GM23338 (cell line): Measurements from ENCODE around the gene HSDL2. TPM values are rescaled to one million over a fixed set of nuclear protein-coding genes. Genes with fewer than 3 reads are reported as not detected.

ENCODE experiments used
- ATAC-seq: fragments of 200-7000 bp; cut with Tn5 transposase; 3 replicates; pipeline ENCODE4 v1.9.1; 2020
- DNase-seq: peaks from one replicate; pipeline ENCODE4 v3.0.0-alpha.2; 2015; ENCODE audit warnings: low spot score
- H2AFZ ChIP-seq: fragments of 200-600 bp; sonication (generic); 2 replicates; pipeline ENCODE4 v1.8.0; 2016; ENCODE audit warnings: antibody characterized with exemption, mild to moderate bottlenecking, moderate library complexity
- H3F3A ChIP-seq: fragments of 200-600 bp; sonication (generic); replicated peaks from 2 replicates; pipeline ENCODE4 v1.8.0; 2017; ENCODE audit warnings: antibody characterized with exemption, mixed run types, low read depth
- H3K27ac ChIP-seq: fragments of 200-600 bp; sonication (generic); 2 replicates; pipeline ENCODE4 v1.6.1; 2016; ENCODE audit warnings: low read depth
- H3K27me3 ChIP-seq: fragments of 200-600 bp; sonication (generic); 2 replicates; pipeline ENCODE4 v1.8.0; 2016; ENCODE audit warnings: mild to moderate bottlenecking, mixed run types, moderate library complexity; ENCODE audit not compliant: insufficient read depth
- H3K36me3 ChIP-seq: fragments of 200-600 bp; sonication (generic); 2 replicates; pipeline ENCODE4 v1.8.0; 2016; ENCODE audit warnings: mild to moderate bottlenecking; ENCODE audit not compliant: insufficient read depth
- H3K4me1 ChIP-seq: fragments of 200-600 bp; sonication (generic); 2 replicates; pipeline ENCODE4 v1.8.0; 2016; ENCODE audit warnings: mild to moderate bottlenecking, moderate library complexity; ENCODE audit not compliant: insufficient read depth
- H3K4me2 ChIP-seq: fragments of 200-600 bp; sonication (generic); 2 replicates; pipeline ENCODE4 v1.7.1; 2017; ENCODE audit warnings: mixed run types
- H3K4me3 ChIP-seq: fragments of 200-600 bp; sonication (generic); 2 replicates; pipeline ENCODE4 v1.6.1; 2016; ENCODE audit warnings: mixed run types
- H3K79me2 ChIP-seq: fragments of 200-600 bp; sonication (generic); replicated peaks from 2 replicates; pipeline ENCODE4 v1.8.0; 2017; ENCODE audit warnings: mild to moderate bottlenecking; ENCODE audit not compliant: insufficient read depth
- H3K9me2 ChIP-seq: fragments of 200-600 bp; sonication (generic); 2 replicates; pipeline ENCODE4 v1.8.0; 2017; ENCODE audit not compliant: insufficient read depth
- H4K20me1 ChIP-seq: fragments of 200-600 bp; sonication (generic); replicated peaks from 2 replicates; pipeline ENCODE4 v1.8.0; 2017; ENCODE audit warnings: mild to moderate bottlenecking; ENCODE audit not compliant: insufficient read depth
- H3K27ac Mint-ChIP-seq: 2 replicates; pipeline ENCODE4 v1.8.0; 2020; ENCODE audit warnings: inconsistent platforms, mild to moderate bottlenecking, moderate library complexity, mixed read lengths
- H3K27me3 Mint-ChIP-seq: 3 replicates; pipeline ENCODE4 v1.8.0; 2022; ENCODE audit warnings: low read depth, mild to moderate bottlenecking, moderate library complexity, mixed read lengths, inconsistent platforms; ENCODE audit not compliant: insufficient read depth, poor library complexity
- H3K36me3 Mint-ChIP-seq: 3 replicates; pipeline ENCODE4 v1.8.0; 2021; ENCODE audit warnings: low read depth, mild to moderate bottlenecking, inconsistent platforms, moderate library complexity, mixed read lengths
- H3K4me1 Mint-ChIP-seq: 3 replicates; pipeline ENCODE4 v1.8.0; 2020; ENCODE audit warnings: mild to moderate bottlenecking, inconsistent platforms, mixed read lengths
- H3K4me3 Mint-ChIP-seq: 3 replicates; pipeline ENCODE4 v1.8.0; 2021; ENCODE audit warnings: moderate library complexity, mild to moderate bottlenecking, inconsistent platforms, mixed read lengths
- H3K9me3 Mint-ChIP-seq: 3 replicates; pipeline ENCODE4 v1.8.0; 2020; ENCODE audit warnings: moderate library complexity, mild to moderate bottlenecking, inconsistent platforms, mixed read lengths
- CREB1 ChIP-seq: fragments of 250-450 bp; sonication (Bioruptor Pico); IDR thresholded peaks from 2 replicates; pipeline ENCODE4 v1.5.0; 2020; ENCODE audit warnings: low read depth, mild to moderate bottlenecking, moderate library complexity
- ETS1 ChIP-seq: IDR thresholded peaks from 2 replicates; pipeline ENCODE4 v1.6.1; 2016; ENCODE audit warnings: antibody characterized with exemption
- EZH2 ChIP-seq: fragments of 200-600 bp; sonication (generic); IDR thresholded peaks from one replicate; pipeline ENCODE4 v1.8.0; 2017; ENCODE audit warnings: antibody characterized with exemption, mild to moderate bottlenecking, low read depth; ENCODE audit not compliant: unreplicated experiment
- EZH2phosphoT487 ChIP-seq: fragments of 200-600 bp; sonication (generic); IDR thresholded peaks from one replicate; pipeline ENCODE4 v1.8.1; 2018; ENCODE audit warnings: antibody characterized with exemption; ENCODE audit not compliant: unreplicated experiment
- JUNB ChIP-seq: IDR thresholded peaks from one replicate; pipeline ENCODE4 v1.6.1; 2016; ENCODE audit warnings: antibody characterized with exemption; ENCODE audit not compliant: unreplicated experiment
- NANOG ChIP-seq: IDR thresholded peaks from 2 replicates; pipeline ENCODE4 v1.6.1; 2016; ENCODE audit warnings: antibody characterized with exemption, borderline replicate concordance
- POLR2AphosphoS5 ChIP-seq: IDR thresholded peaks from 2 replicates; pipeline ENCODE4 v1.6.1; 2016; ENCODE audit warnings: antibody characterized with exemption, low read depth
- REST ChIP-seq: IDR thresholded peaks from one replicate; pipeline ENCODE4 v1.6.1; 2018; ENCODE audit warnings: antibody characterized with exemption; ENCODE audit not compliant: unreplicated experiment
- STAT1 ChIP-seq: IDR thresholded peaks from one replicate; pipeline ENCODE4 v1.6.1; 2016; ENCODE audit warnings: antibody characterized with exemption; ENCODE audit not compliant: unreplicated experiment
- ZNF114 ChIP-seq: fragments of 250-450 bp; sonication (Bioruptor Pico); IDR thresholded peaks from 2 replicates; pipeline ENCODE4 v1.5.0; 2020; ENCODE audit warnings: mild to moderate bottlenecking, moderate library complexity
- ZNF331 ChIP-seq: fragments of 250-450 bp; sonication (Bioruptor Pico); IDR thresholded peaks from 2 replicates; pipeline ENCODE4 v1.5.0; 2020; ENCODE audit warnings: low read depth, mild to moderate bottlenecking, moderate library complexity
- polyA plus RNA-seq: library from polyadenylated mRNA; unstranded; fragments of >200 nt; fragmentation: Nextera tagmentation; extraction: Ambion mirVana; gene quantifications from 2 replicates; pipeline ENCODE4 v1.2.1, GENCODE V29; 2016
- total RNA-seq: library from RNA; depleted of rRNA; stranded (reverse); fragments of >200 nt; shearing (Covaris generic); gene quantifications from 2 replicates; pipeline ENCODE4 v1.2.3, GENCODE V29; 2014
- TF ChIP-seq, protein P1 (sequence below): fragments of 250-450 bp; sonication (Bioruptor Pico); IDR thresholded peaks from 2 replicates; pipeline ENCODE4 v1.5.0; 2020; ENCODE audit warnings: mild to moderate bottlenecking, moderate library complexity
- TF ChIP-seq, protein P2 (sequence below), 2 experiments: fragments of 200-600 bp in 1 of 2; sonication (generic) in 1 of 2; conservative IDR thresholded peaks; 2 replicates each; pipeline versions ENCODE4 v1.5.1 to v1.6.1; 2016 to 2017; ENCODE audit warnings: antibody characterized with exemption in 2 of 2, low read depth in 2 of 2, mild to moderate bottlenecking in 2 of 2, moderate library complexity in 1 of 2

Gene HSDL2
- total and polyA plus RNA-seq, 2 experiments from 2014 or later, result 11.4 to 15.3 TPM

DNA sequence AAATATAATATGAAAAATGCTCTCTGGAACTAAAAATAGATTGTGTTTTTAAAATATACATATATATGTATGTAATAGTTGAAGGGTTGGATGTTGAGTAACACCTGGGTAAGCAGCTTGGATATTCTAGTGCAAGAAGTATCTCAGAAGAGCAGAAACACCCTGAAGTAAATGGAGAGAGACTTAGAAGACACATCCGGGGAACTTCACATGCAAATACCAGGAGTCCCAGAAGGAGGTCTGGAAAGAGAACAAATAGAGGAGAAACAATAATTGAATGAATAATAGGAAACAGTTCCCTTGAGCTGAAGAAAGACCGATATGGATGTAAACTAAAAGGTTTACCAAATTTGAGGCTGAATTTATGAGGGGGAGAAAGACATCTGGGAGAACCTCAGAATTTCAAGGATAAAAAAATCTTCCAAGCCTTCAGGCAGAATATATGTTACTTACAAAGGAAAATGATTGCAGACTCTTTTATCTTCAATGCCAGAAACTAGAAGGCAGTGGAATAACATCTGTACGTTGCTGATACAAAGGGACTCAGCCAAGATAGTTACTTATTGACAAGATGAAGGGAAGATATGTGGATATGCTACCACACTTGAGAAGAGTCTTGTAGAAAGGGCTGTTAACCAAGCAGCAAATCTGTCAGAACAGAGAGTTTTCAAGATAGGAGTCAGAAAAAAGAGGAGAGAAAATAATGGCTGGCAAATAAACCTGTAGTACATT is 42.7 kb downstream of the HSDL2 start:
- TF ChIP-seq, protein P1, sequence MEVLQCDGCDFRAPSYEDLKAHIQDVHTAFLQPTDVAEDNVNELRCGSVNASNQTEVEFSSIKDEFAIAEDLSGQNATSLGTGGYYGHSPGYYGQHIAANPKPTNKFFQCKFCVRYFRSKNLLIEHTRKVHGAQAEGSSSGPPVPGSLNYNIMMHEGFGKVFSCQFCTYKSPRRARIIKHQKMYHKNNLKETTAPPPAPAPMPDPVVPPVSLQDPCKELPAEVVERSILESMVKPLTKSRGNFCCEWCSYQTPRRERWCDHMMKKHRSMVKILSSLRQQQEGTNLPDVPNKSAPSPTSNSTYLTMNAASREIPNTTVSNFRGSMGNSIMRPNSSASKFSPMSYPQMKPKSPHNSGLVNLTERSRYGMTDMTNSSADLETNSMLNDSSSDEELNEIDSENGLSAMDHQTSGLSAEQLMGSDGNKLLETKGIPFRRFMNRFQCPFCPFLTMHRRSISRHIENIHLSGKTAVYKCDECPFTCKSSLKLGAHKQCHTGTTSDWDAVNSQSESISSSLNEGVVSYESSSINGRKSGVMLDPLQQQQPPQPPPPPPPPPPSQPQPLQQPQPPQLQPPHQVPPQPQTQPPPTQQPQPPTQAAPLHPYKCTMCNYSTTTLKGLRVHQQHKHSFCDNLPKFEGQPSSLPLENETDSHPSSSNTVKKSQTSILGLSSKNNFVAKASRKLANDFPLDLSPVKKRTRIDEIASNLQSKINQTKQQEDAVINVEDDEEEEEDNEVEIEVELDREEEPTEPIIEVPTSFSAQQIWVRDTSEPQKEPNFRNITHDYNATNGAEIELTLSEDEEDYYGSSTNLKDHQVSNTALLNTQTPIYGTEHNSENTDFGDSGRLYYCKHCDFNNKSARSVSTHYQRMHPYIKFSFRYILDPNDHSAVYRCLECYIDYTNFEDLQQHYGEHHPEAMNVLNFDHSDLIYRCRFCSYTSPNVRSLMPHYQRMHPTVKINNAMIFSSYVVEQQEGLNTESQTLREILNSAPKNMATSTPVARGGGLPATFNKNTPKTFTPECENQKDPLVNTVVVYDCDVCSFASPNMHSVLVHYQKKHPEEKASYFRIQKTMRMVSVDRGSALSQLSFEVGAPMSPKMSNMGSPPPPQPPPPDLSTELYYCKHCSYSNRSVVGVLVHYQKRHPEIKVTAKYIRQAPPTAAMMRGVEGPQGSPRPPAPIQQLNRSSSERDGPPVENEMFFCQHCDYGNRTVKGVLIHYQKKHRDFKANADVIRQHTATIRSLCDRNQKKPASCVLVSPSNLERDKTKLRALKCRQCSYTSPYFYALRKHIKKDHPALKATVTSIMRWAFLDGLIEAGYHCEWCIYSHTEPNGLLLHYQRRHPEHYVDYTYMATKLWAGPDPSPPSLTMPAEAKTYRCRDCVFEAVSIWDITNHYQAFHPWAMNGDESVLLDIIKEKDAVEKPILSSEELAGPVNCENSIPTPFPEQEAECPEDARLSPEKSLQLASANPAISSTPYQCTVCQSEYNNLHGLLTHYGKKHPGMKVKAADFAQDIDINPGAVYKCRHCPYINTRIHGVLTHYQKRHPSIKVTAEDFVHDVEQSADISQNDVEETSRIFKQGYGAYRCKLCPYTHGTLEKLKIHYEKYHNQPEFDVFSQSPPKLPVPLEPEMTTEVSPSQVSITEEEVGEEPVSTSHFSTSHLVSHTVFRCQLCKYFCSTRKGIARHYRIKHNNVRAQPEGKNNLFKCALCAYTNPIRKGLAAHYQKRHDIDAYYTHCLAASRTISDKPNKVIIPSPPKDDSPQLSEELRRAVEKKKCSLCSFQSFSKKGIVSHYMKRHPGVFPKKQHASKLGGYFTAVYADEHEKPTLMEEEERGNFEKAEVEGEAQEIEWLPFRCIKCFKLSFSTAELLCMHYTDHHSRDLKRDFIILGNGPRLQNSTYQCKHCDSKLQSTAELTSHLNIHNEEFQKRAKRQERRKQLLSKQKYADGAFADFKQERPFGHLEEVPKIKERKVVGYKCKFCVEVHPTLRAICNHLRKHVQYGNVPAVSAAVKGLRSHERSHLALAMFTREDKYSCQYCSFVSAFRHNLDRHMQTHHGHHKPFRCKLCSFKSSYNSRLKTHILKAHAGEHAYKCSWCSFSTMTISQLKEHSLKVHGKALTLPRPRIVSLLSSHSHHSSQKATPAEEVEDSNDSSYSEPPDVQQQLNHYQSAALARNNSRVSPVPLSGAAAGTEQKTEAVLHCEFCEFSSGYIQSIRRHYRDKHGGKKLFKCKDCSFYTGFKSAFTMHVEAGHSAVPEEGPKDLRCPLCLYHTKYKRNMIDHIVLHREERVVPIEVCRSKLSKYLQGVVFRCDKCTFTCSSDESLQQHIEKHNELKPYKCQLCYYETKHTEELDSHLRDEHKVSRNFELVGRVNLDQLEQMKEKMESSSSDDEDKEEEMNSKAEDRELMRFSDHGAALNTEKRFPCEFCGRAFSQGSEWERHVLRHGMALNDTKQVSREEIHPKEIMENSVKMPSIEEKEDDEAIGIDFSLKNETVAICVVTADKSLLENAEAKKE (CRISPR knock-in tag), result no peak
- TF ChIP-seq, protein P2, sequence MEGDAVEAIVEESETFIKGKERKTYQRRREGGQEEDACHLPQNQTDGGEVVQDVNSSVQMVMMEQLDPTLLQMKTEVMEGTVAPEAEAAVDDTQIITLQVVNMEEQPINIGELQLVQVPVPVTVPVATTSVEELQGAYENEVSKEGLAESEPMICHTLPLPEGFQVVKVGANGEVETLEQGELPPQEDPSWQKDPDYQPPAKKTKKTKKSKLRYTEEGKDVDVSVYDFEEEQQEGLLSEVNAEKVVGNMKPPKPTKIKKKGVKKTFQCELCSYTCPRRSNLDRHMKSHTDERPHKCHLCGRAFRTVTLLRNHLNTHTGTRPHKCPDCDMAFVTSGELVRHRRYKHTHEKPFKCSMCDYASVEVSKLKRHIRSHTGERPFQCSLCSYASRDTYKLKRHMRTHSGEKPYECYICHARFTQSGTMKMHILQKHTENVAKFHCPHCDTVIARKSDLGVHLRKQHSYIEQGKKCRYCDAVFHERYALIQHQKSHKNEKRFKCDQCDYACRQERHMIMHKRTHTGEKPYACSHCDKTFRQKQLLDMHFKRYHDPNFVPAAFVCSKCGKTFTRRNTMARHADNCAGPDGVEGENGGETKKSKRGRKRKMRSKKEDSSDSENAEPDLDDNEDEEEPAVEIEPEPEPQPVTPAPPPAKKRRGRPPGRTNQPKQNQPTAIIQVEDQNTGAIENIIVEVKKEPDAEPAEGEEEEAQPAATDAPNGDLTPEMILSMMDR (conservative IDR thresholded peaks at IDR 0.05; ENCODE audit: low read depth in 2 of 2), result no peak
- TF ChIP-seq NANOG (no peak), POLR2AphosphoS5 (no peak), EZH2 (no peak), STAT1 (no peak), REST (no peak), CREB1 (no peak), ZNF114 (CRISPR knock-in tag) (no peak), ZNF331 (CRISPR knock-in tag) (no peak), EZH2phosphoT487 (no peak), ETS1 (no peak), JUNB (no peak)
- Histone ChIP-seq H3K4me1 (no peaks in the 10 kb centered on the region), H3K36me3 (no peaks in the 10 kb centered on the region), H3K79me2 (no peaks in the 10 kb centered on the region), H3K27ac (no peak overlapping the region), H3K27me3 (no peaks in the 10 kb centered on the region), H3K9me2 (0 out of 2 replicates have a peak, but pooled peaks cover 3% of the 10 kb centered on the region), H3K4me2 (no peak overlapping the region), H4K20me1 (no peaks in the 10 kb centered on the region; the same call in 1 of the 2 replicates), H3K4me3 (no peak overlapping the region), H3F3A (no peaks in the 10 kb centered on the region), H2AFZ (no peak overlapping the region)
- H3K9me3 Mint-ChIP-seq, result no peaks in the 10 kb centered on the region
- ATAC-seq, result no peak
- no peaks in the 10 kb centered on the region for H3K36me3 Mint-ChIP-seq
- no peak overlapping the region for H3K27ac Mint-ChIP-seq
- no peak for DNase-seq
- peaks cover 2% of the 10 kb centered on the region for H3K27me3 Mint-ChIP-seq
- no peak overlapping the region for H3K4me3 Mint-ChIP-seq
- H3K4me1 Mint-ChIP-seq, result no peaks in the 10 kb centered on the region
